ENCODE results near the gene ARL6IP6.
"Not testable (repeated sequence)": the region's sequence is repeated elsewhere in the genome, so short reads cannot be mapped to it uniquely, and the experiment has no call there.

ARL6IP6 gene

DNA sequence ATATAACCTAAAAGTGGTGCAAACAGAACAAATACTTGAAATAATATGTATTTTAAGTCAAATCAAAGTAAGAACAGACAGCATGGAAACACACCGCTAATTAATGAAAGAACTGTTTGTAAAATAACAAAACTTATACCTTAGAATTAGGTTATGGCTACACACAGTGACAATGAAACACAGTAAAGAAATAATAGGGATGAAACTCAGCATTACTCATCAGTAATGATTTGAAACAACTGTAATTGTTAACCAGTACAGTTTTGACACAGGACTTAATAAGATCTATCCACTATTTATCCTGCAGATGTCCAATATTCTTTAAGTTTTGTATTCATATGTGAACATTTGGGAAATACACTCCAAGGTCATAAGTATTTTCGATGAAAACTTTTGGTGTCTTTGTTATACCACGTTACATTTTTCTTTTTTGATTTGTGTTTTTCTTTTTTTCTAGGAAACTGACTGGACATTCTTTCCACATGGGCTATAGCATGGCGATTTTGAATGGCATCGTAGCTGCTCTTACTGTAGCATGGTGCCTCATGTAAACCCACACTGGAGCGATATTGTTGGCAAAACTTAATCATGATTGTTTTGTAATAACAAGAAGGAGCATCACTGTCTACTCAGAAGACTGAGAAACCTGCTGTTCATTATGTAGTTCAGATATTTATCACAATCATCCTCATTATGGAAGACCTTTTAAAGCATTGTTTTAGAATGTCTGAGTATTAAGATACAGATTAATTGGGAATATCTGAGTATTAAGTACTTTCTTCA is 41.1 kb downstream of the ARL6IP6 start:
- TF ChIP-seq EZH2 (IDR thresholded peaks at IDR 0.05; ENCODE audit: borderline replicate concordance, low read length): no peak
- TF ChIP-seq, protein P1, sequence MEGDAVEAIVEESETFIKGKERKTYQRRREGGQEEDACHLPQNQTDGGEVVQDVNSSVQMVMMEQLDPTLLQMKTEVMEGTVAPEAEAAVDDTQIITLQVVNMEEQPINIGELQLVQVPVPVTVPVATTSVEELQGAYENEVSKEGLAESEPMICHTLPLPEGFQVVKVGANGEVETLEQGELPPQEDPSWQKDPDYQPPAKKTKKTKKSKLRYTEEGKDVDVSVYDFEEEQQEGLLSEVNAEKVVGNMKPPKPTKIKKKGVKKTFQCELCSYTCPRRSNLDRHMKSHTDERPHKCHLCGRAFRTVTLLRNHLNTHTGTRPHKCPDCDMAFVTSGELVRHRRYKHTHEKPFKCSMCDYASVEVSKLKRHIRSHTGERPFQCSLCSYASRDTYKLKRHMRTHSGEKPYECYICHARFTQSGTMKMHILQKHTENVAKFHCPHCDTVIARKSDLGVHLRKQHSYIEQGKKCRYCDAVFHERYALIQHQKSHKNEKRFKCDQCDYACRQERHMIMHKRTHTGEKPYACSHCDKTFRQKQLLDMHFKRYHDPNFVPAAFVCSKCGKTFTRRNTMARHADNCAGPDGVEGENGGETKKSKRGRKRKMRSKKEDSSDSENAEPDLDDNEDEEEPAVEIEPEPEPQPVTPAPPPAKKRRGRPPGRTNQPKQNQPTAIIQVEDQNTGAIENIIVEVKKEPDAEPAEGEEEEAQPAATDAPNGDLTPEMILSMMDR (IDR thresholded peaks at IDR 0.05; ENCODE audit: low read length): no peak
- H3K27me3 ChIP-seq (ENCODE audit: insufficient read depth, low read length): no peaks in the 10 kb centered on the region
- H3K79me2 ChIP-seq (ENCODE audit: insufficient read depth, low read length): no peaks in the 10 kb centered on the region
- no peak overlapping the region for H3K9ac ChIP-seq (ENCODE audit: low read length)
- peaks cover 35% of the 10 kb centered on the region for H3K36me3 ChIP-seq (ENCODE audit: insufficient read depth, low read length)
- no peak overlapping the region for H3K4me3 ChIP-seq (ENCODE audit: low read depth, low read length, poor library complexity, severe bottlenecking)
- H3K4me2 ChIP-seq (ENCODE audit: low read length): no peak overlapping the region
- H3K9me2 ChIP-seq (ENCODE audit: low read depth, low read length): no peaks in the 10 kb centered on the region
- H4K20me1 ChIP-seq (ENCODE audit: insufficient read depth, low read length): no peaks in the 10 kb centered on the region
- no peaks in the 10 kb centered on the region for H3F3A ChIP-seq (ENCODE audit: insufficient read depth, low read length)
- H3K9me3 ChIP-seq (ENCODE audit: low read length): no peaks in the 10 kb centered on the region
- no peaks in the 10 kb centered on the region for H3K4me1 ChIP-seq (ENCODE audit: insufficient read depth, low read length, severe bottlenecking)
- H2AFZ ChIP-seq (ENCODE audit: low read length): no peak overlapping the region
- no peak overlapping the region for H3K27ac ChIP-seq (ENCODE audit: low read depth, low read length, poor library complexity, severe bottlenecking)

DNA sequence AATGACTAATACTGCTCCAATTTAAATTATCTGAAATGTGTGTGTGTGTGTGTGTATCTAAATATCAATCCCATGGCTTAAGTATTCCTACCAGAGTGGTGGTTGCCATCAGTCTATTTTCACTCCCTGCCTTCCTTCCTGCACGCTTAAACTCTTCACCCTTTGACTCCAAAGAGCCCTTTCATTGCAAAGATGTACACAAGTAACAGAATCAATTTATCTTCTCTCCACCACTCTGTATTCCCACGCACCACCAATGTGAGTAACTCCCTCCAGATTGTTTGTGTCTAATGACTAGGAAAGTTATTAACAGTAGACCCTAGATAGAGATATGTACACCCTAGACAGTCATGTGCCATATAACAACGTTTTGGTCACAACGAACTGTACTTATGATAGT is 42.8 kb downstream of the ARL6IP6 start:
- no peaks in the 10 kb centered on the region for H3K79me2 ChIP-seq (ENCODE audit: insufficient read depth, low read length)
- peaks cover 34% of the 10 kb centered on the region for H3K36me3 ChIP-seq (ENCODE audit: insufficient read depth, low read length)
- no peaks in the 10 kb centered on the region for H3F3A ChIP-seq (ENCODE audit: insufficient read depth, low read length)
- no peak overlapping the region for H3K4me2 ChIP-seq (ENCODE audit: low read length)
- H3K4me1 ChIP-seq (ENCODE audit: insufficient read depth, low read length, severe bottlenecking): no peaks in the 10 kb centered on the region
- H3K27me3 ChIP-seq (ENCODE audit: insufficient read depth, low read length): no peaks in the 10 kb centered on the region
- H3K4me3 ChIP-seq (ENCODE audit: low read depth, low read length, poor library complexity, severe bottlenecking): no peak overlapping the region
- no peak overlapping the region for H3K27ac ChIP-seq (ENCODE audit: low read depth, low read length, poor library complexity, severe bottlenecking)
- H4K20me1 ChIP-seq (ENCODE audit: insufficient read depth, low read length): no peaks in the 10 kb centered on the region
- no peaks in the 10 kb centered on the region for H3K9me2 ChIP-seq (ENCODE audit: low read depth, low read length)
- H3K9ac ChIP-seq (ENCODE audit: low read length): no peak overlapping the region
- TF ChIP-seq, protein P1 (IDR thresholded peaks at IDR 0.05; ENCODE audit: low read length): no peak
- TF ChIP-seq EZH2 (IDR thresholded peaks at IDR 0.05; ENCODE audit: borderline replicate concordance, low read length): no peak
- no peaks in the 10 kb centered on the region for H3K9me3 ChIP-seq (ENCODE audit: low read length)
- H2AFZ ChIP-seq (ENCODE audit: low read length): no peak overlapping the region

DNA sequence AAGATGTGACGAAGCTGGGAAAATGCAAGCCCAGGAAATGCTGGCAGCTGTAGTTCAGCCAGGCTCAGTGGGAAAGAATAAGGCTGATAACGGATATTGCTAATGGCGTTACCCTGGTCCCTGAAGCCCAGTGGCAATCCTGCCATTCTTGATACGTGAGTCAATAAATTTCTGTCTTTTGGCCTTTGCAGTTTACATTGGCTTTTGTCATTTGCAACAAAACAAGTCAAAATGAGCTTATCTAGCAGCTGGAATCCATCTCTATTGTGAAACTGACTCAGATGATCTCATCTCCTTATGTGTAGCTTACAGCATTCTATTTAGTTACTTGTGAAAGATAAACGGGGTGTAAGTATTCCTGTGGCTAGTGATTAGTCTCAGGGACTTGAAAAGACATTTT is 43.8 kb downstream of the ARL6IP6 start:
- H3K4me1 ChIP-seq (ENCODE audit: insufficient read depth, low read length, severe bottlenecking): no peaks in the 10 kb centered on the region
- TF ChIP-seq EZH2 (IDR thresholded peaks at IDR 0.05; ENCODE audit: borderline replicate concordance, low read length): no peak
- TF ChIP-seq, protein P1 (IDR thresholded peaks at IDR 0.05; ENCODE audit: low read length): no peak
- H3K4me3 ChIP-seq (ENCODE audit: low read depth, low read length, poor library complexity, severe bottlenecking): no peak overlapping the region
- H4K20me1 ChIP-seq (ENCODE audit: insufficient read depth, low read length): no peaks in the 10 kb centered on the region
- H3K9ac ChIP-seq (ENCODE audit: low read length): no peak overlapping the region
- no peak overlapping the region for H3K27ac ChIP-seq (ENCODE audit: low read depth, low read length, poor library complexity, severe bottlenecking)
- H3K9me3 ChIP-seq (ENCODE audit: low read length): no peaks in the 10 kb centered on the region
- H3K79me2 ChIP-seq (ENCODE audit: insufficient read depth, low read length): no peaks in the 10 kb centered on the region
- peaks cover 26% of the 10 kb centered on the region for H3K36me3 ChIP-seq (ENCODE audit: insufficient read depth, low read length)
- no peaks in the 10 kb centered on the region for H3F3A ChIP-seq (ENCODE audit: insufficient read depth, low read length)
- H2AFZ ChIP-seq (ENCODE audit: low read length): no peak overlapping the region
- H3K4me2 ChIP-seq (ENCODE audit: low read length): no peak overlapping the region
- H3K27me3 ChIP-seq (ENCODE audit: insufficient read depth, low read length): no peaks in the 10 kb centered on the region
- no peaks in the 10 kb centered on the region for H3K9me2 ChIP-seq (ENCODE audit: low read depth, low read length)

DNA sequence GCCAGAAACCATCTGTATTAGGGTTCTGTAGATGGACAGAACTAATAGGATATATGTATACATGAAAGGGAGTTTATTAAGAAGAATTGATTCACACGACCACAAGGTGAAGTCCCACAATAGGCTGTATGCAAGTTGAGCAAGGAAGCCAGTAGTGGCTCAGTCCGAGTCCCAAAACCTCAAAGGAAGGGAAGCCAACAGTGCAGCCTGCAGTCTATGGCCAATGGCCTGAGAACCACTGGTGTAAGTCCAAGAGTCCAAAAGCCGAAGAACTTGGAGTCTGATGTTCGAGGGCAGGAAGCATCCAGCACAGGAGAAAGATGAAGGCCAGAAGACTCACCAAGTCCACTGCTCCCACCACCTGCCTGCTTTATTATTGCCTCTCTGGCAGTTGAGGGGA is 44.8 kb downstream of the ARL6IP6 start:
- H3K27ac ChIP-seq (ENCODE audit: low read depth, low read length, poor library complexity, severe bottlenecking); H3K79me2 ChIP-seq (ENCODE audit: insufficient read depth, low read length); H2AFZ ChIP-seq (ENCODE audit: low read length); H3K9me3 ChIP-seq (ENCODE audit: low read length); H3K4me2 ChIP-seq (ENCODE audit: low read length); H3K9ac ChIP-seq (ENCODE audit: low read length); H3K27me3 ChIP-seq (ENCODE audit: insufficient read depth, low read length); H3K4me1 ChIP-seq (ENCODE audit: insufficient read depth, low read length, severe bottlenecking); H4K20me1 ChIP-seq (ENCODE audit: insufficient read depth, low read length); H3F3A ChIP-seq (ENCODE audit: insufficient read depth, low read length); H3K4me3 ChIP-seq (ENCODE audit: low read depth, low read length, poor library complexity, severe bottlenecking); H3K9me2 ChIP-seq (ENCODE audit: low read depth, low read length): not testable (repeated sequence)
- peaks cover 21% of the 10 kb centered on the region for H3K36me3 ChIP-seq (ENCODE audit: insufficient read depth, low read length)

All from OCI-LY1 (cell line).